ENCODE results near the gene DVL2. TPM values are rescaled to one million over a fixed set of nuclear protein-coding genes. Genes with fewer than 3 reads are reported as not detected.

The DVL2 gene
- total RNA-seq, 1 donor = 106 TPM

DNA sequence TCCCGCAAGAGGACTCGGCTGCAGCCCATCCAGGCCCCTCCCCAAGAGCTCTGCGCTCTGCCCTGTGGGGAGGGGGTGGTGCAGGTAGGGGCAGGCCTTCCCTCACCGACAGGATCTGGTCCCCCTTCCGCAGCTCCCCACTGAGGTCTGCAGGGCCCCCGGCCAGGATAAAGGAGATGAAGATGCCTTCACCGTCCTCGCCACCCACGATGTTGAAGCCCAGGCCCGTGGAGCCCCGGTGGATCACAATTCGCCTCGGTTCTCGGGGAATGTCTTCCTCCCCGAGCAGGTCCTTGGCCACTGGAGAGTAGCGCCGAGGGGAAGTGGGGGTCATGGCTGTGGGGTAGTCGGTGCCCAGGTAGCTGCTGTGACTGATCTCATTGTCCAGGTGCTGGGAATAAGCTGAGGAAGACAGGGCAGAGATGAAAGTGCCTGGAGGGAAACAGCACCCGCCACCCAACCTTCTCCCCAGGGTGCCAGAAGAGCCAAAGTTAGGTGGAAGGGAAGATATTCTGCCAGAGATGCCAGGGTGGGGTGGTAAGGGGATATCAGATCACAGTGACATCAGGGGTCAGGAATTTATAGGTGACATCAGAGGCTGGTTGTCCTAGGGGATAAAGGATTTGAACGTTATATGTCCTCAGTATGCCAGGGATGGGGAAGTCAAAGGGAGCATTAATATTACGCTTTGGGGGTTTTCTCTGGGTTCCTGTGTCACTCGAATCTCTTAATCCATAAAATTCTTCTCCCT lies 37.5 kb downstream of the DVL2 start:
- no peak overlapping the region for H3K4me2 ChIP-seq (ENCODE audit: insufficient read depth, low read length)
- H3K36me3 ChIP-seq (ENCODE audit: insufficient read depth, low read length) = peaks cover 52% of the 10 kb centered on the region
- no peak for DNase-seq (ENCODE audit: insufficient read length, low spot score, missing footprints)
- H3K4me3 ChIP-seq (ENCODE audit: insufficient read depth, low read length) = no peak overlapping the region
- no peak overlapping the region for H2AFZ ChIP-seq (ENCODE audit: low read length)
- H4K20me1 ChIP-seq (ENCODE audit: insufficient read depth, low read length) = no peaks in the 10 kb centered on the region
- H3K4me1 ChIP-seq (ENCODE audit: insufficient read depth, low read length) = no peaks in the 10 kb centered on the region
- H3K9me3 ChIP-seq (ENCODE audit: low read depth, low read length) = no peaks in the 10 kb centered on the region
- H3K27me3 ChIP-seq (ENCODE audit: insufficient read depth, low read length) = no peaks in the 10 kb centered on the region
- TF ChIP-seq, protein P1, sequence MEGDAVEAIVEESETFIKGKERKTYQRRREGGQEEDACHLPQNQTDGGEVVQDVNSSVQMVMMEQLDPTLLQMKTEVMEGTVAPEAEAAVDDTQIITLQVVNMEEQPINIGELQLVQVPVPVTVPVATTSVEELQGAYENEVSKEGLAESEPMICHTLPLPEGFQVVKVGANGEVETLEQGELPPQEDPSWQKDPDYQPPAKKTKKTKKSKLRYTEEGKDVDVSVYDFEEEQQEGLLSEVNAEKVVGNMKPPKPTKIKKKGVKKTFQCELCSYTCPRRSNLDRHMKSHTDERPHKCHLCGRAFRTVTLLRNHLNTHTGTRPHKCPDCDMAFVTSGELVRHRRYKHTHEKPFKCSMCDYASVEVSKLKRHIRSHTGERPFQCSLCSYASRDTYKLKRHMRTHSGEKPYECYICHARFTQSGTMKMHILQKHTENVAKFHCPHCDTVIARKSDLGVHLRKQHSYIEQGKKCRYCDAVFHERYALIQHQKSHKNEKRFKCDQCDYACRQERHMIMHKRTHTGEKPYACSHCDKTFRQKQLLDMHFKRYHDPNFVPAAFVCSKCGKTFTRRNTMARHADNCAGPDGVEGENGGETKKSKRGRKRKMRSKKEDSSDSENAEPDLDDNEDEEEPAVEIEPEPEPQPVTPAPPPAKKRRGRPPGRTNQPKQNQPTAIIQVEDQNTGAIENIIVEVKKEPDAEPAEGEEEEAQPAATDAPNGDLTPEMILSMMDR (IDR thresholded peaks at IDR 0.05; ENCODE audit: extremely low read depth, low read depth, low read length) = no peak
- no peaks in the 10 kb centered on the region for H3K79me2 ChIP-seq (ENCODE audit: insufficient read depth, low read length)
- H3K27ac ChIP-seq (ENCODE audit: low read depth, low read length) = no peak overlapping the region

DNA sequence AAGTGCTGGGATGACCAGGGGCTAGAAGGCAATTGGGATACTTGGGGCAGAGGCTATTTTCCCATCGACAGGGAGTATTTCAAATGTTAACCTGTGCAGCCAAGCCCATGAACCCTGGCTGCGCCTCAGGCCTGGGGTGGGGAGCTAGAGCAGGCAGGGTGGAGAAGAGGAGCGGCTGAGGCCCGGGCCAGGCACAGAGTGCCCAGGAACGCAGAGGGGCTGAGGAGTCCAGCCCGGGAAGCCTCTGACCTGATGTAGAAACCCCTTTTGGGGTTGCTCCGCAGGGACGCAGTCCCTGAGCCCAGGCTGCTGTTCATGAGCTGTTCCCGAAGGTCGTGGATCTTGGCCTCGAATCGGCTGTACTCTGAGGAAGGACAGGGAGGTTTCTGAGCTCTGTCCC lies 38.3 kb downstream of the DVL2 start:
- H2AFZ ChIP-seq (ENCODE audit: low read length) = no peak overlapping the region
- H3K4me3 ChIP-seq (ENCODE audit: insufficient read depth, low read length) = no peak overlapping the region
- TF ChIP-seq, protein P1 (IDR thresholded peaks at IDR 0.05; ENCODE audit: extremely low read depth, low read depth, low read length) = no peak
- H3K4me1 ChIP-seq (ENCODE audit: insufficient read depth, low read length) = no peaks in the 10 kb centered on the region
- no peaks in the 10 kb centered on the region for H3K27me3 ChIP-seq (ENCODE audit: insufficient read depth, low read length)
- DNase-seq (ENCODE audit: insufficient read length, low spot score, missing footprints) = no peak
- H3K9me3 ChIP-seq (ENCODE audit: low read depth, low read length) = no peaks in the 10 kb centered on the region
- H4K20me1 ChIP-seq (ENCODE audit: insufficient read depth, low read length) = peaks cover 2% of the 10 kb centered on the region
- H3K4me2 ChIP-seq (ENCODE audit: insufficient read depth, low read length) = no peak overlapping the region
- no peak overlapping the region for H3K27ac ChIP-seq (ENCODE audit: low read depth, low read length)
- H3K79me2 ChIP-seq (ENCODE audit: insufficient read depth, low read length) = no peaks in the 10 kb centered on the region
- peaks cover 48% of the 10 kb centered on the region for H3K36me3 ChIP-seq (ENCODE audit: insufficient read depth, low read length)

DNA sequence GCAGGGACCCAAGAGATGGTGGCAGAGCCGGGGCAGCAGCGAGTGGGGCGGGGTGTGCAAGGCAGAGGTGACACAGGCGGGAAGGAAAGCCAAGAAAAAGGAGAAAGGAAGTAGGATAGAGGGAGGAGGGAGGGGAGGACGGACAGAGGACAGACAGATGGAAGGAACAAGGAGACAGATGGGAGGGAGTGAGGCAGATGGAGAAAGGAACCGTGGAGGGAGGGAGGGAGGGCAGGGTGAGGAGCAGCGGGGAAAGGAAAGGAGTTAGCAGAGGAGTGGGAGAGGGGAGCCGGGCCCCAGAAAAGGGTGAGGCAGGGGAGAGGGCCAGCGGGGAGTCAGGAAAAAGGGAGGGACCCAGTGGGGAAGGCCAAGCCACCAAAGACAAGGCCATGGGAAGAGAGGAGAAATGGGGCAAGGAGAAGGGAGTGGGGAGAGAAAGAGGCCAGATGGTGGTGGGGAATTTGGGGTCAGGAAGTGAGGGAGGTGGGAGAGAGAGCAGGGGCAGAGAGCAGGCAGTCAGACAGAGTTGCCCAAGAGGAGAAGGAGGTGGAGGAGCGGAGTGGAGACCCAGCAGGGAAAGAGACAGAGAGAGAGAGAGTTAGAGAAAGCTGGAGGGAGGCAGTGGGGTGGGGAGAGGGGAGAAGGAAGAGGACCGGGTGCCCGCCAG lies 41.9 kb downstream of the DVL2 start:
- Histone ChIP-seq H3K4me2 (ENCODE audit: insufficient read depth, low read length) (no peak overlapping the region), H3K36me3 (ENCODE audit: insufficient read depth, low read length) (peaks cover 48% of the 10 kb centered on the region), H4K20me1 (ENCODE audit: insufficient read depth, low read length) (peaks cover 2% of the 10 kb centered on the region), H3K27ac (ENCODE audit: low read depth, low read length) (no peak overlapping the region), H2AFZ (ENCODE audit: low read length) (no peak overlapping the region), H3K4me3 (ENCODE audit: insufficient read depth, low read length) (no peak overlapping the region), H3K9me3 (ENCODE audit: low read depth, low read length) (no peaks in the 10 kb centered on the region), H3K27me3 (ENCODE audit: insufficient read depth, low read length) (no peaks in the 10 kb centered on the region), H3K79me2 (ENCODE audit: insufficient read depth, low read length) (no peaks in the 10 kb centered on the region), H3K4me1 (ENCODE audit: insufficient read depth, low read length) (no peaks in the 10 kb centered on the region)
- TF ChIP-seq, protein P1 (IDR thresholded peaks at IDR 0.05; ENCODE audit: extremely low read depth, low read depth, low read length) = no peak
- peak; percentile 78 for DNase-seq (ENCODE audit: insufficient read length, low spot score, missing footprints)

DNA sequence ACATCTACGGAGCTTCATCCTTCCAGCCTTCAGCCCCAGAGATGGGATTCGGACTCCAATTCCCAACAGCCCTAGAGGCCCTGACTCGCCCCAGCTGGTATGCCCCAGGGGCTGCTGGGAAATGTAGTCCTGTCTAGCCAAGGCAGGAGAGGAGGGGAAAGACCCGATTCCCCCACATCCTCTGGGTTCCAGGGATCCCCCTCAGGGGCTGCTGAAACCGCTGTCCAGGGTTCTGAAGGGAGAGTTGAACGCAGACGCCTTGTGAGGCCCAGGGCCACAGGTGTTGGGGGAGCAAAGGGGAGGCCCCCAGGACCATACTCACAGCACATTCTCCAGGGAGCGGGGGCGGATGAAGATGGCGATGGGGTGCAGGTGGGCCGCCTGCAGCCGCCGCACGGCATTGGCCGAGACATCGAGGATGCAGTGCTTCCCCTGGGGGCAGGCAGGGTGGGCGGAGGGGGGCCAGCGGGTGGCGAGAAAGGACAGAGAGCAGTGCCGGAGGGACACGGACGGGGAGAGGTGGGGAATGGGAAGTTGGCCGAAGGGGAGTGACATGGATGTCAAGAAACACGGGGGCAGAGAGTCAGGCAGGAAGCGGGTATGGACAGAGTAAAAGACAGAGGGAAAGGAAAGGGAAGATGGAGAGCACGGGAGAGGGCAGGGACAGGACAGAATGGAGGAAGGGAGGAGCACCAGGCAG lies 42.6 kb downstream of the DVL2 start:
- Histone ChIP-seq H3K27me3 (ENCODE audit: insufficient read depth, low read length) (no peaks in the 10 kb centered on the region), H3K4me1 (ENCODE audit: insufficient read depth, low read length) (no peaks in the 10 kb centered on the region), H3K27ac (ENCODE audit: low read depth, low read length) (no peak overlapping the region), H3K4me3 (ENCODE audit: insufficient read depth, low read length) (no peak overlapping the region), H3K36me3 (ENCODE audit: insufficient read depth, low read length) (peaks cover 44% of the 10 kb centered on the region), H3K9me3 (ENCODE audit: low read depth, low read length) (no peaks in the 10 kb centered on the region), H3K79me2 (ENCODE audit: insufficient read depth, low read length) (no peaks in the 10 kb centered on the region), H3K4me2 (ENCODE audit: insufficient read depth, low read length) (no peak overlapping the region), H4K20me1 (ENCODE audit: insufficient read depth, low read length) (peaks cover 2% of the 10 kb centered on the region), H2AFZ (ENCODE audit: low read length) (no peak overlapping the region)
- peak; percentile 98 for DNase-seq (ENCODE audit: insufficient read length, low spot score, missing footprints)
- TF ChIP-seq, protein P1 (IDR thresholded peaks at IDR 0.05; ENCODE audit: extremely low read depth, low read depth, low read length) = no peak
